NCI-H2171 treated with DMSO at 0.1 percent for 48 hours (cell line): ENCODE measurements around the gene ANKDD1B.

Experiments used
- DNase-seq: peaks from one replicate; lab custom pipeline; 2025; lab: John Stamatoyannopoulos, UW

Gene ANKDD1B

GRCh38 chr5:75616971-75617621, 5.8 kb downstream of the ANKDD1B start:
- no peak for DNase-seq

GRCh38 chr5:75617736-75618352, 6.6 kb downstream of the ANKDD1B start:
- no peak for DNase-seq

- no peak for DNase-seq
Observed at GRCh38 chr5:75620184-75620959, 9.1 kb downstream of the ANKDD1B start.

GRCh38 chr5:75622564-75622963, 11.3 kb downstream of the ANKDD1B start:
- no peak for DNase-seq

GRCh38 chr5:75623846-75624245, 12.6 kb downstream of the ANKDD1B start:
- no peak for DNase-seq

GRCh38 chr5:75626959-75627358, 15.7 kb downstream of the ANKDD1B start:
- no peak for DNase-seq

- DNase-seq: no peak
Observed at GRCh38 chr5:75627801-75628200, 16.5 kb downstream of the ANKDD1B start.

- no peak for DNase-seq
Observed at GRCh38 chr5:75630875-75631274, 19.6 kb downstream of the ANKDD1B start.

- DNase-seq: no peak
Observed at GRCh38 chr5:75632321-75632720, 21.1 kb downstream of the ANKDD1B start.

- no peak for DNase-seq
Observed at GRCh38 chr5:75637949-75638348, 26.7 kb downstream of the ANKDD1B start.

GRCh38 chr5:75639535-75640311, 28.5 kb downstream of the ANKDD1B start:
- no peak for DNase-seq

- DNase-seq: no peak
Observed at GRCh38 chr5:75640395-75640794, 29.1 kb downstream of the ANKDD1B start.

GRCh38 chr5:75640826-75641225, 29.6 kb downstream of the ANKDD1B start:
- DNase-seq: no peak

- no peak for DNase-seq
Observed at GRCh38 chr5:75648712-75649111, 37.5 kb downstream of the ANKDD1B start.

GRCh38 chr5:75651575-75652238, 40.5 kb downstream of the ANKDD1B start:
- DNase-seq: no peak

- DNase-seq: no peak
Observed at GRCh38 chr5:75653521-75653920, 42.3 kb downstream of the ANKDD1B start.

GRCh38 chr5:75654693-75655295, 43.5 kb downstream of the ANKDD1B start:
- no peak for DNase-seq

- no peak for DNase-seq
Observed at GRCh38 chr5:75656311-75657003, 45.2 kb downstream of the ANKDD1B start.

- DNase-seq: no peak
Observed at GRCh38 chr5:75659791-75660450, 48.7 kb downstream of the ANKDD1B start.
